Parathyroid adenoma (tissue), 2 donors: ENCODE measurements around the gene LLCFC1.

ENCODE experiments used
- H2AFZ ChIP-seq: fragments of 300-600 bp; sonication (generic); one replicate; pipeline ENCODE4 v1.7.0; 2017; ENCODE audit warnings: antibody characterized with exemption, mild to moderate bottlenecking
- H3K27ac ChIP-seq: fragments of 300-600 bp; sonication (generic); one replicate; pipeline ENCODE4 v1.7.0; 2017
- H3K27me3 ChIP-seq: fragments of 300-600 bp; sonication (generic); one replicate; pipeline ENCODE4 v1.7.0; 2017; ENCODE audit warnings: low read length; ENCODE audit not compliant: control insufficient read depth, insufficient read depth
- H3K36me3 ChIP-seq: fragments of 300-600 bp; sonication (generic); one replicate; pipeline ENCODE4 v1.7.0; 2017; ENCODE audit warnings: low read length; ENCODE audit not compliant: control insufficient read depth, insufficient read depth
- H3K4me1 ChIP-seq: fragments of 300-600 bp; sonication (generic); one replicate; pipeline ENCODE4 v1.7.0; 2017; ENCODE audit warnings: control low read depth
- H3K4me2 ChIP-seq: fragments of 300-600 bp; sonication (generic); one replicate; pipeline ENCODE4 v1.7.0; 2017; ENCODE audit warnings: low read length
- H3K4me3 ChIP-seq: fragments of 300-600 bp; sonication (generic); one replicate; pipeline ENCODE4 v1.7.0; 2017; ENCODE audit warnings: low read depth, low read length
- H3K79me2 ChIP-seq: fragments of 300-600 bp; sonication (generic); one replicate; pipeline ENCODE4 v1.7.0; 2017; ENCODE audit warnings: control low read depth
- H3K9ac ChIP-seq: fragments of 300-600 bp; sonication (generic); one replicate; pipeline ENCODE4 v1.7.0; 2017; ENCODE audit warnings: mild to moderate bottlenecking
- H3K9me3 ChIP-seq: fragments of 300-600 bp; sonication (generic); one replicate; pipeline ENCODE4 v1.7.0; 2017; ENCODE audit warnings: low read length; ENCODE audit not compliant: control insufficient read depth
- CTCF ChIP-seq: fragments of 300-600 bp; sonication (generic); IDR thresholded peaks from one replicate; pipeline ENCODE4 v1.7.0; 2017; ENCODE audit warnings: antibody characterized with exemption, mild to moderate bottlenecking
- donor health status: primary hyperparathyroidism.

The LLCFC1 gene

GRCh38 chr7:142939226-142939910 is at the start of gene LLCFC1:
Gene LLCFC1 (plus strand): TSS chr7:142939484. CDS start chr7:142939622, 138 bp downstream.
- Histone ChIP-seq H3K4me3 (no peak within 1 kb of the TSS), H3K9ac (no peak within 1 kb of the TSS), H3K4me1 (peaks cover 6% of the 10 kb centered on the region), H3K4me2 (no peak within 1 kb of the TSS), H3K27me3 (no peaks in the 10 kb centered on the region), H2AFZ (no peak within 1 kb of the TSS), H3K27ac (no peak within 1 kb of the TSS), H3K79me2 (no peaks in the 10 kb centered on the region), H3K9me3 (no peaks in the 10 kb centered on the region), H3K36me3 (no peaks in the 10 kb centered on the region)
- peak; percentile 27 for TF ChIP-seq CTCF

- Histone ChIP-seq H2AFZ (no peak overlapping the region), H3K36me3 (no peaks in the 10 kb centered on the region), H3K9me3 (no peaks in the 10 kb centered on the region), H3K79me2 (no peaks in the 10 kb centered on the region), H3K27me3 (no peaks in the 10 kb centered on the region), H3K27ac (no peak overlapping the region), H3K4me3 (no peak overlapping the region), H3K4me1 (peaks cover 6% of the 10 kb centered on the region), H3K9ac (no peak overlapping the region), H3K4me2 (no peak overlapping the region)
- TF ChIP-seq CTCF = no peak
Observed at GRCh38 chr7:142889816-142890215, 49.5 kb upstream of the LLCFC1 start.

GRCh38 chr7:142890874-142891485 is 48.3 kb upstream of the LLCFC1 start:
- Histone ChIP-seq H3K4me2 (no peak overlapping the region), H3K9ac (no peak overlapping the region), H3K27me3 (no peaks in the 10 kb centered on the region), H3K4me1 (no peaks in the 10 kb centered on the region), H2AFZ (no peak overlapping the region), H3K4me3 (no peak overlapping the region), H3K27ac (no peak overlapping the region), H3K36me3 (no peaks in the 10 kb centered on the region), H3K9me3 (no peaks in the 10 kb centered on the region), H3K79me2 (no peaks in the 10 kb centered on the region)
- no peak for TF ChIP-seq CTCF

- Histone ChIP-seq H3K9me3 (no peaks in the 10 kb centered on the region), H3K4me3 (no peak overlapping the region), H3K36me3 (no peaks in the 10 kb centered on the region), H3K79me2 (no peaks in the 10 kb centered on the region), H3K27me3 (no peaks in the 10 kb centered on the region), H3K9ac (no peak overlapping the region), H3K27ac (no peak overlapping the region), H2AFZ (no peak overlapping the region), H3K4me1 (no peaks in the 10 kb centered on the region), H3K4me2 (no peak overlapping the region)
- TF ChIP-seq CTCF = no peak
Observed at GRCh38 chr7:142891490-142892082, 47.7 kb upstream of the LLCFC1 start.
